Activated T-helper 1 cell treated with anti-CD3 and anti-CD28 coated beads, Interleukin-2, amount 50 U/mL, for 16 hours (primary cell): Measurements from ENCODE around the gene STK24.
"Not testable (repeated sequence)": the region's sequence is repeated elsewhere in the genome, so short reads cannot be mapped to it uniquely, and the experiment has no call there.

Source experiments
- DNase-seq, 2 donors: peaks; one replicate each; pipeline ENCODE4 v3.0.0-alpha.2; 2020; ENCODE audit warnings: low read depth in 1 of 2, low spot score in 1 of 2

STK24 gene

DNA sequence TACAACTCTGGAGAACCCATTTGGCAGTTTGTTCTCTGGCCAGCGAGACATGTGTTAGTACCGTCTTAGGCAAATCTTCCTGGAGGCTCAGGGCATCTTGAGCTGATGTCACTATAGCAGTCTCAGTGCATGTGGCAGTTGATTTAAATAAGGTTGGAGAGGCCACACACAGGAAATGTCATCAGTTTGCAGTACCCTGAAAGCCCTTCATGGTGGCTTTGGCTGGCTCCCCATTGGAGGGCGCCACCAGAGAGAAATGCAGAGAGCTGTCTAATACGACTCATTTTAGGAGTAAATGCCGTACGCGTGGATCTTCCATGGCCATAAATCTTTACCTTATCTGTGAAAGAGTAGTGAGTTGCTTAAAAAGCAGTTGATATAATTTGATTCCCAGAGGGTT lies 163.1 kb downstream of the STK24 start:
- no peak for DNase-seq

DNA sequence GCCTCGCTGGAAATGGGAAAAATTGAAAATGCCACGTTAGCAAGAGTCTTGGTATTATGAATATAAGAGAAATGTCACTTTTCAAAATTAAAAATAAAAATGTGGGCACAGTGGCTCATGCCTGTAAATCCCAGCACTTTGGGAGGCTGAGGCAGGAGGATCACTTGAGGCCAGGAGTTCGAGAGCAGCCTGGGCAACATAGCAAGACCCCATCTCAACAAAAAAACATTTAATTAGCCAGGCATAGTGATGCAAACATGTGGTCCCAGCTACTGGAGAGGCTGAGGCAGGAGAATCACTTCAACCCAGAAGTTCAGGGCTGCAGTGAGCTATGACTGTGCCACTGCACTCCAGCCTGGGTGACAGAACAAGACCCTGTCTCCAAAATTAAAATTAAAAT lies 163.6 kb downstream of the STK24 start:
- DNase-seq: not testable (repeated sequence)

DNA sequence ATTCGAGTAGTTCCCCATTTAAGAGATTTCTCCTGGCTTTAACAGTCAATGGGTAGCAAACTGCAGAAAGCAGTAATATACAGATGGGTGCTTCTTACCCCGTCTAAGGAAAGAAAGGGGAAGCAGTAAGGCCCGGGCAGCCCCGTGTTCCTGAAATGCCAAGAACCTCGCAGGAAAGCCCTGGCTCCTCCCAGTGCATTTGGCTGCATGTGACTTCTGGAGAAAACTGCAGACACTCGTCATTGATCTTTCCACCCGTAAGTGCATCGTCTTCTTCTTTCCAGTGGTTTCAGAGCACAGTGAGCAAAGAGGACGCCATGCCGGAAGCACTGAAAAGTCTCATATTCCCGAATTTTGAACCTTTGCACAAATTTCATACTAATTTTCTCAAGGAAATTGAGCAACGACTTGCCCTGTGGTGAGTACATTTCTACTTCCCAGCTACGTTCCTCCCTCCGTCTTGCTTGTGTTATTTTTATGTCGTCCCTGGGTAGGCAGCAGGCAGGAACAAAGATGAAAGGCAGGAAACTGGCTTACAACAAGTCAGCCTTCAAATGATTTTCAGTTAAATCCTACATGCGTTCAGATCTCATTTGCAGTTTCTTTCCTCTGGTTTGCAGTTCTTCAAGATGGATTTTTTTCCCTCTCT lies 165.2 kb downstream of the STK24 start:
- DNase-seq: no peak

- DNase-seq: no peak
These were observed 165.9 kb downstream of the STK24 start for GRCh38 chr13:98411013-98411412.

GRCh38 chr13:98410612-98411011 lies 166.3 kb downstream of the STK24 start:
- DNase-seq: no peak

- DNase-seq: no peak
These were observed 167.6 kb downstream of the STK24 start for GRCh38 chr13:98409281-98409680.

- no peak for DNase-seq
These were observed 169.3 kb downstream of the STK24 start for GRCh38 chr13:98407575-98407974.

DNA sequence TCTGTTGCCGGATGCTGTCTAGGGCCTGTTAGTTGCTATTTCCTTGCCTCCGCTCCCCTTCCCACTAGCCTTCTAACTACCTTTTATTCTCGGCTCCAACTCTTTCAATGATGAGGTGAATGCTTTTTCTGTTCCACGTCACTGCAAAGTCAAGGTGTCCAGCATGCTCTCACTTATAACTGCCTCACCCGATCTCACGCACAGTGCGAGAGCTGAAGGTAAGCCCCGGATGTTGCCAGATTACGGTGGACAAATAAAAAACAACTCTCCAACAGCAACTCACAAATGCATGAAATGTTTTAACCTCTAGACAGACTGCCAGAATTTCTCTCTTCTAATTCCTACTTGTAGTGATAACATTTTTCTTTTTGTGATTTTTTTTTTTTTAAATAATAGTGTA lies 169.9 kb downstream of the STK24 start:
- DNase-seq: no peak

- no peak for DNase-seq
These were observed 170.5 kb downstream of the STK24 start for GRCh38 chr13:98406427-98406826.

DNA sequence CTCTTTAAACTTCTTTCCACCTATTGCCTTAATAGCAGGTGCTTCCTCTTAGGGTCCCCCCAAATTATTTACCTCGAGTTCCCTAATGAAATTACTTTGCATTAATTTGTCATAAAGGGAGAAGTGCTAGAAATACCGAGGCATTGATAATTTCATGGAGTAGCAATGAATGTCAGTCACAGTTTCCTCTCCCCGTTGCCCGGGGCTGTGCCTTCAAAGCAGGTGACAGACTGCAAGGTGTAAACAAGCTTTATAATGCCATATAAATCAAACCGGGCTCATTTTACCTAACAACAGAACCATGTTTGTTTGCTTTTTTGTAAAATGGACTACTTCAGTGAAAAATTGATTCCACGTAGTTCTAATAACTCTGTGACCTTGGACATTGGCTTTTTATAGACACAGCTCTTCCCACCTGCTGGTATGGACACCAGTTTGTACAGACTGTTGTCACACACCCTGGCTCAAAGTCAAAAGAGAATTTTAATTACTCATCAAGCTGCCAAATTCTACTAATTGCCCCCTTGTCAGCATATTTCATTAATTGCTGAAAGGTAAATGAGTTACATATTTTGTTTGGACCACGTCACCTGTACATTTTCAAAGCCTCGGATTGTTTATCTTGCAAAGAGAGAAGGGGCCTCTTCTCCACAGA lies 171.1 kb downstream of the STK24 start:
- DNase-seq: no peak

GRCh38 chr13:98405107-98405571 lies 171.8 kb downstream of the STK24 start:
- no peak for DNase-seq

- no peak for DNase-seq
These were observed 173.8 kb downstream of the STK24 start for GRCh38 chr13:98403076-98403475.

DNA sequence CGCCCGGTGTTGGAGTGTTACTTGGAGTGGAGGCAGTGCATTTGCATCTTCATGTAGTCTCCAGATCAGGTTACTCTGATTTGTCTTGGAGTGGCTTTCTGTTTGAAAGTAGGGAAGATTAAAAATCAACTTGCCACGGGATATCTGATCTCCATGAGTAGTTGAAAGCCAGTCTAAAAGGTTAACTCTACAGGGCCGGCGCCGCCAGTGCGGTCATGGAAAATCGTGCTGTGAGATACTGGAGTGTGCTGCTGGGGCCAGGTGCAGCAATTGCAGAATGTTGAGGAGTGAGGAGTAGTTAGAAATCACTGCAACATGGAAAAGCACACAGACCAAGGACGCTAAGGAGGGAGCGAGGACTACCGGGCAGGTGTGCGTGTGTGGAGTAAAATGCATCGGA lies 175.0 kb downstream of the STK24 start:
- DNase-seq: no peak

GRCh38 chr13:98399756-98400155 lies 177.2 kb downstream of the STK24 start:
- DNase-seq: no peak

GRCh38 chr13:98398581-98398980 lies 178.3 kb downstream of the STK24 start:
- no peak for DNase-seq

DNA sequence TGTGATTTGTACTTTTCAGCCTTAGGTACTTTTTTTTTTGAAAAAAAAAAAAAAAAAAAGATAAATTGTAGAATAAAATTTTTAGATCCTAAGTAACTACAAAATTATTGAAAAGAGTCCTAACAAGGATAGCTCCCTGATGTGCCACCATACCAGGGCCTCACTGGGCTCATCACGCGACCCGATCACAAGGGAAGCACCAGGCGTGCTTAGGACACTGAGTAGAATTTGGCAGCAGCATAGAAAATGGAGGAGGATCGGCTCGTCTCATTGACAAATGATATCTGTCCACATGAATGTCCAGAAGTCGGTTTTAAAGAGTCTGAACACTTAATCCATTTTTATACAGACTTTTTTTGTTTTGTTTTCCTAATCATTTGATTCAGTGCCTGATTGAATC lies 179.0 kb downstream of the STK24 start:
- DNase-seq: no peak

DNA sequence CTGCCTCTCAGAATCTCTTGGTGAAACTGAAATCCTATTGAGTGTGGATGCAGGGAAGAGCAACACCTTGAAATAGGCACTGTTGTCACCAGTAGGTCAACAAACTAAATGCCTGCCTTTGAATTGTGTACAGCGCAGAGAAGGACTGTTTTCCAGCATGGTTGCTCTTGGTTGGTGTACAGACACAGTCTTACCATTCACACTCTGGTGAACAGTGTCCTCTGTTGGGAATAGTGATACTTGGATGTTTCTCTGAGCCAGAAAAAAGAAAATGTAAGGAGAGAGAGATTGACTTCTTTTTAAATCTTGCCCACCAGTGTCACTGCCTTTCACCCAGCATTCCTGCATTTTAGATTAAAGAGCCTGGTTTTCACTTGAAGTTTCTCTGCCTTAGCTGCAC lies 179.7 kb downstream of the STK24 start:
- DNase-seq: no peak

DNA sequence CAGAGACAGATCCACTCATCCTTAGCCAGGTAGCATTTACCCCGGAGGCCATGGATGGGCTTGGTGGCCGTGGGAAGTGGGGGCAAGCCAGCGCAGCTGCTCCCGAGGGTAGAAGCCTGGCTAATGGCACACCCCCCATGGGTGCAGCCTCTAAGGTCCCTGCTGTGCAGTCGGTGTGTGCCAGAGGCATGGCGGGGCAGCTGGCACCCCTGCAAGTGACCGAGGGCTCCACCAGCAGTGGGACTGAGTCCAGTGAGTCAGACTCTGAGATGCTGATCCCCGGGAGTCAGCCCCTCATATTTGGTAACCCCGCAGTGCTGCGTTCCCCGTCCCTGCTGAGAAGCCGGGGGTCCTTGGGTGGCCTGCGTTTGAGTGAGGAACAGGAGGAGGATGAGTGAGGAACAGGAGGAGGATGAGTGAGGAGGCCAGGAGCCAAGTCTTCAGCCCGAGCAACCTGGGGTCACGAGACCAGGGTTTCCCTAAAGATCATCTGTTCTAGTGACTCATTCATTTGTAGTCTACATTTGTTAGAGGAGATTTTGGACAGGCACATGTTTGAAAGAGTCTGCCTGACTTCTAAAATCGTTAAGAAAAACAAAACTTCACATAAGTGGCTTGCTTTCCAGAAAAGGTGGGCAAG lies 180.7 kb downstream of the STK24 start:
- no peak for DNase-seq
